Stimulated activated CD4-positive, alpha-beta T cell treated with anti-CD3 and anti-CD28 coated beads, TNF-alpha, amount 100 ng/mL, for 24 hours (primary cell): ENCODE measurements around the gene GALNT16.
"Not testable (repeated sequence)": the region's sequence is repeated elsewhere in the genome, so short reads cannot be mapped to it uniquely, and the experiment has no call there.

Source experiments
- DNase-seq, 3 experiments: peaks; one replicate each; pipeline ENCODE4 v3.0.0-alpha.2; 2020; ENCODE audit warnings: low read depth in 3 of 3

The GALNT16 gene

GRCh38 chr14:69285661-69286255 is 25.8 kb downstream of the GALNT16 start:
- DNase-seq = no peak

GRCh38 chr14:69287098-69288010 is 27.4 kb downstream of the GALNT16 start:
- DNase-seq = no peak

- DNase-seq = no peak
Observed at GRCh38 chr14:69288011-69288771, 28.2 kb downstream of the GALNT16 start.

- DNase-seq = no peak
Observed at GRCh38 chr14:69288956-69289705, 29.2 kb downstream of the GALNT16 start.

- no peak for DNase-seq
Observed at GRCh38 chr14:69289811-69290520, 30.0 kb downstream of the GALNT16 start.

- not testable (repeated sequence) for DNase-seq
Observed at GRCh38 chr14:69290881-69291280, 30.9 kb downstream of the GALNT16 start.

GRCh38 chr14:69291396-69291795 is 31.4 kb downstream of the GALNT16 start:
- DNase-seq = no peak

- DNase-seq = no peak
Observed at GRCh38 chr14:69291891-69292561, 32.1 kb downstream of the GALNT16 start.

- no peak for DNase-seq
Observed at GRCh38 chr14:69298131-69299071, 38.4 kb downstream of the GALNT16 start.

GRCh38 chr14:69299286-69300035 is 39.5 kb downstream of the GALNT16 start:
- no peak for DNase-seq

- DNase-seq = no peak
Observed at GRCh38 chr14:69300601-69301221, 40.8 kb downstream of the GALNT16 start.

- DNase-seq = no peak
Observed at GRCh38 chr14:69303086-69303485, 43.1 kb downstream of the GALNT16 start.

GRCh38 chr14:69312608-69313007 is 52.6 kb downstream of the GALNT16 start:
- DNase-seq = no peak

- no peak for DNase-seq
Observed at GRCh38 chr14:69313176-69313575, 53.2 kb downstream of the GALNT16 start.

GRCh38 chr14:69314327-69314726 is 54.4 kb downstream of the GALNT16 start:
- no peak for DNase-seq

GRCh38 chr14:69315301-69315700 is 55.3 kb downstream of the GALNT16 start:
- no peak for DNase-seq

GRCh38 chr14:69316449-69317101 is 56.6 kb downstream of the GALNT16 start:
- DNase-seq = no peak
